Spleen (tissue), 11 donors: ENCODE data around the gene DNAAF2. TPM values are rescaled to one million over a fixed set of nuclear protein-coding genes. Genes with fewer than 3 reads are reported as not detected.

ENCODE experiments used
- DNase-seq: peaks from one replicate; pipeline ENCODE4 v3.0.0-alpha.2; 2020
- H3K27ac ChIP-seq, 8 donors: fragments of 200-600 bp; sonication (generic) in 7 of 8; 1 replicate in 4 of 8; 2 replicates in 4 of 8; pipeline versions ENCODE4 v1.5.0 to v1.8.0; 2016 to 2021; ENCODE audit warnings: inconsistent platforms in 4 of 8, mild to moderate bottlenecking in 4 of 8, moderate library complexity in 1 of 8
- H3K27me3 ChIP-seq, 7 donors: fragments of 200-600 bp; sonication (generic) in 6 of 7; replicated peaks in 1 of 7; 1 replicate in 4 of 7; 2 replicates in 3 of 7; pipeline versions ENCODE4 v1.5.0 to v1.8.0; 2016 to 2021; ENCODE audit warnings: inconsistent platforms in 3 of 7, mild to moderate bottlenecking in 1 of 7
- H3K36me3 ChIP-seq, 6 donors: fragments of 200-600 bp; sonication (generic) in 5 of 6; 1 replicate in 4 of 6; 2 replicates in 2 of 6; pipeline versions ENCODE4 v1.5.0 to v1.8.0; 2016 to 2021; ENCODE audit warnings: inconsistent platforms in 2 of 6
- H3K4me1 ChIP-seq, 6 donors: fragments of 200-600 bp; sonication (generic) in 5 of 6; 1 replicate in 3 of 6; 2 replicates in 3 of 6; pipeline versions ENCODE4 v1.5.0 to v1.8.0; 2016 to 2021; ENCODE audit warnings: inconsistent platforms in 3 of 6
- H3K4me3 ChIP-seq, 8 donors: fragments of 200-600 bp; sonication (generic) in 7 of 8; 1 replicate in 4 of 8; 2 replicates in 4 of 8; pipeline versions ENCODE4 v1.5.0 to v1.8.0; 2016 to 2021; ENCODE audit warnings: inconsistent platforms in 4 of 8, mild to moderate bottlenecking in 4 of 8, moderate library complexity in 2 of 8
- H3K9me3 ChIP-seq, 8 donors: fragments of 200-600 bp; sonication (generic) in 7 of 8; 1 replicate in 4 of 8; 2 replicates in 4 of 8; pipeline versions ENCODE4 v1.5.0 to v1.8.0; 2016 to 2021; ENCODE audit warnings: inconsistent platforms in 4 of 8
- CTCF ChIP-seq, 11 experiments: fragments of 200-600 bp in 7 of 11; fragments of 450-650 bp in 4 of 11; sonication (generic) in 4 of 11; IDR thresholded peaks in 8 of 11; conservative IDR thresholded peaks in 3 of 11; 1 replicate in 7 of 11; 2 replicates in 4 of 11; pipeline versions ENCODE4 v1.4.0 to v1.8.0; 2016 to 2021; ENCODE audit warnings: antibody characterized with exemption in 11 of 11, inconsistent platforms in 4 of 11, mild to moderate bottlenecking in 1 of 11
- POLR2A ChIP-seq, 3 donors: fragments of 450-650 bp; IDR thresholded peaks; one replicate each; pipeline ENCODE4 v1.5.1; 2017; ENCODE audit warnings: antibody characterized with exemption in 3 of 3, mild to moderate bottlenecking in 1 of 3
- POLR2AphosphoS5 ChIP-seq, 3 donors: sonication (generic); formaldehyde crosslinking; IDR thresholded peaks; one replicate each; pipeline ENCODE4 v1.5.1; 2017; ENCODE audit warnings: antibody characterized with exemption in 3 of 3
- WGBS, 5 donors: extraction: QIAGEN DNeasy Blood & Tissue Kit in 3 of 5; methylation state at CpG; one replicate each; pipeline versions ENCODE4 v1.1.5 to v1.1.7; 2013 to 2018; 5-methylcytosine and 5-hydroxymethylcytosine counted together
- intact Hi-C: fragments of 100-400 bp; cut with DNase I; formaldehyde crosslinking; loops from one replicate; pipeline ENCODE4 v1.15.0; 2023; ENCODE audit warnings: low total_unique reads
- polyA plus RNA-seq, 3 donors: library from polyadenylated mRNA; stranded (reverse); fragments of 200-250 nt; gene quantifications; one replicate each; pipeline ENCODE4 v1.2.1, GENCODE V29; 2013
- total RNA-seq, 7 donors: library from RNA; depleted of rRNA in 3 of 7; stranded (reverse); fragments of >200 nt in 3 of 7; fragmentation: NEBNext Ultra II Directional in 4 of 7; extraction: Animal tissue kit (Norgen Biotek cat#: 25700) in 4 of 7; gene quantifications; one replicate each; pipeline versions ENCODE4 v1.1.0 to v1.2.1, GENCODE V29; 2016 to 2021
- donor health status: healthy with polysubstance abuse.
- donor health status: DM: no; HTN: no; CAD: no; lungs with moderate emphysema.
- donor health status: DM: no; HTN: no; CAD: no.
- donor health status: Bipolar disorder and iron deficiency.
- donor health status: healthy.
- donor health status: DM: no; HTN: no; CAD: no.
- donor health status: DM: yes; HTN: yes; CAD: no.

DNAAF2 gene
- total and polyA plus RNA-seq, 10 donors: 3.9 to 10.1 (median 6.5) TPM

- Histone ChIP-seq H3K9me3 (no peaks in the 10 kb centered on the region), H3K4me1 (peaks cover 21 to 72% (median 46%) of the 10 kb centered on the region in 6 donors), H3K27me3 (no peaks in the 10 kb centered on the region), H3K4me3 (peak overlapping the region in 7 of 8 donors; percentile 0 to 95 (median 85)), H3K36me3 (peaks cover 0 to 39% (median 21%) of the 10 kb centered on the region in 6 donors), H3K27ac (peak overlapping the region in 3 of 8 donors; percentile 0 to 98 (median 98))
- TF ChIP-seq POLR2A (IDR thresholded peaks at IDR 0.05) (no peak), CTCF (IDR thresholded peaks at IDR 0.05 in 8 of 11, conservative IDR thresholded peaks at IDR 0.05 in 3 of 11) (no peak), POLR2AphosphoS5 (IDR thresholded peaks at IDR 0.05) (no peak)
- DNase-seq: no peak
- intact Hi-C loops: no loop called here
- WGBS, 5 donors: 71 to 84% (median 82%) methylated on average over 11 of the region's 11 CpGs
Observed at GRCh38 chr14:49584058-49584457, 51.0 kb downstream of the DNAAF2 start.

GRCh38 chr14:49583629-49584028, 51.4 kb downstream of the DNAAF2 start:
- peaks cover 0 to 39% (median 21%) of the 10 kb centered on the region in 6 donors for H3K36me3 ChIP-seq
- H3K27ac ChIP-seq: peak overlapping the region in 1 of 8 donors; percentile 0
- WGBS, 5 donors: 81 to 91% (median 85%) methylated on average over 6 of the region's 6 CpGs
- peaks cover 21 to 72% (median 46%) of the 10 kb centered on the region in 6 donors for H3K4me1 ChIP-seq
- H3K27me3 ChIP-seq: no peaks in the 10 kb centered on the region
- no peaks in the 10 kb centered on the region for H3K9me3 ChIP-seq
- no peak for DNase-seq
- intact Hi-C loops: no loop called here
- H3K4me3 ChIP-seq: peak overlapping the region in 3 of 8 donors; percentile 68 to 89 (median 88)
- TF ChIP-seq POLR2AphosphoS5 (IDR thresholded peaks at IDR 0.05): no peak
- TF ChIP-seq POLR2A (IDR thresholded peaks at IDR 0.05): no peak
- TF ChIP-seq CTCF (IDR thresholded peaks at IDR 0.05 in 8 of 11, conservative IDR thresholded peaks at IDR 0.05 in 3 of 11): no peak

- H3K4me1 ChIP-seq: peaks cover 21 to 69% (median 45%) of the 10 kb centered on the region in 6 donors
- intact Hi-C loops: no loop called here
Observed at GRCh38 chr14:49582113-49582977, 52.7 kb downstream of the DNAAF2 start.

More at GRCh38 chr14:49582113-49582977, 52.7 kb downstream of the DNAAF2 start:
- Histone ChIP-seq H3K36me3 (peaks cover 0 to 46% (median 23%) of the 10 kb centered on the region in 6 donors), H3K4me3 (no peak overlapping the region), H3K27me3 (no peaks in the 10 kb centered on the region), H3K9me3 (no peaks in the 10 kb centered on the region), H3K27ac (no peak overlapping the region)
- WGBS, 5 donors: 91 to 96% (median 92%) methylated on average over 4 of the region's 4 CpGs
- no peak for DNase-seq
- TF ChIP-seq POLR2AphosphoS5 (IDR thresholded peaks at IDR 0.05) (no peak), POLR2A (IDR thresholded peaks at IDR 0.05) (no peak), CTCF (IDR thresholded peaks at IDR 0.05 in 8 of 11, conservative IDR thresholded peaks at IDR 0.05 in 3 of 11) (no peak)
